H1 (cell line): ENCODE data around the gene SLC25A11.

ENCODE experiments used
- CEBPB ChIP-seq: IDR thresholded peaks from 2 replicates; pipeline ENCODE4 v1.6.1; 2012; ENCODE audit warnings: low read depth, low read length
- MAFK ChIP-seq: IDR thresholded peaks from 2 replicates; pipeline ENCODE4 v1.6.1; 2012; ENCODE audit warnings: low read depth, mild to moderate bottlenecking, improper control_type of control experiment, low read length

GRCh38 chr17:4948931-4949320 is 9.1 kb upstream of the SLC25A11 start:
- TF ChIP-seq MAFK (no peak), CEBPB (no peak)
